H1 (cell line): Measurements from ENCODE around the gene ATM. TPM values are rescaled to one million over a fixed set of nuclear protein-coding genes. Genes with fewer than 3 reads are reported as not detected.

Experiments
- CTCF ChIA-PET: fragments of 300-600 bp; sonication (Branson Sonifier 250); formaldehyde crosslinking; loops from one replicate; lab custom pipeline; 2021; ENCODE audit not compliant: partially characterized antibody; lab: Charles Lee
- POLR2A ChIA-PET: fragments of 300-600 bp; sonication (Branson Sonifier 250); formaldehyde crosslinking; loops from one replicate; lab custom pipeline; 2021; ENCODE audit warnings: inconsistent platforms; ENCODE audit not compliant: partially characterized antibody; lab: Charles Lee
- DNase-seq, 2 experiments: peaks; one replicate each; pipeline versions ENCODE4 v3.0.0 to v3.0.0-alpha.2; 2010 to 2022; ENCODE audit warnings: low spot score in 2 of 2, low read depth in 1 of 2, mixed read lengths in 1 of 2
- FAIRE-seq: peaks from 2 replicates; lab custom pipeline; 2011; peaks lifted over from hg19 to GRCh38; lab: Jason Lieb, UNC
- H2AFZ ChIP-seq: 2 replicates; pipeline ENCODE4 v1.8.1; 2012; ENCODE audit warnings: low read length, inconsistent platforms
- H2AK5ac ChIP-seq: 2 replicates; pipeline ENCODE4 v1.6.1; 2013; ENCODE audit warnings: low read depth, low read length
- H2BK120ac ChIP-seq: replicated peaks from 2 replicates; pipeline ENCODE3; 2013; ENCODE audit warnings: low read depth, low read length, inconsistent platforms
- H2BK12ac ChIP-seq: 2 replicates; pipeline ENCODE4 v1.6.1; 2013; ENCODE audit warnings: low read depth, low read length
- H2BK15ac ChIP-seq: 2 replicates; pipeline ENCODE4 v1.6.1; 2013; ENCODE audit warnings: low read length
- H2BK20ac ChIP-seq: 2 replicates; pipeline ENCODE4 v1.6.1; 2013; ENCODE audit warnings: low read length
- H2BK5ac ChIP-seq: 2 replicates; pipeline ENCODE4 v1.6.1; 2013; ENCODE audit warnings: low read depth, low read length
- H3K14ac ChIP-seq: 2 replicates; pipeline ENCODE4 v1.6.1; 2013; ENCODE audit warnings: inconsistent platforms; ENCODE audit not compliant: insufficient read length
- H3K18ac ChIP-seq: 2 replicates; pipeline ENCODE4 v1.6.1; 2013; ENCODE audit warnings: low read length; ENCODE audit errors: extremely low read depth
- H3K23ac ChIP-seq: 2 replicates; pipeline ENCODE4 v1.6.1; 2013; ENCODE audit warnings: inconsistent platforms; ENCODE audit not compliant: insufficient read length
- H3K23me2 ChIP-seq: 2 replicates; pipeline ENCODE4 v1.6.1; 2013; ENCODE audit warnings: low read depth, low read length
- H3K27ac ChIP-seq: 2 replicates; pipeline ENCODE4 v1.6.1; 2011; ENCODE audit warnings: low read depth, low read length, inconsistent platforms
- H3K27me3 ChIP-seq, 4 experiments: replicated peaks in 1 of 4; 1 replicate in 1 of 4; 2 replicates in 3 of 4; pipeline versions ENCODE4 v1.6.1 to v1.8.1; 2011 to 2013; ENCODE audit warnings: low read length in 3 of 4, mild to moderate bottlenecking in 3 of 4, inconsistent platforms in 2 of 4, mixed read lengths in 2 of 4, moderate library complexity in 1 of 4; ENCODE audit not compliant: control insufficient read depth in 3 of 4, insufficient read depth in 3 of 4; ENCODE audit errors: extremely low read depth in 1 of 4
- H3K36me3 ChIP-seq, 4 experiments: 2 replicates each; pipeline versions ENCODE4 v1.6.1 to v1.8.1; 2011 to 2013; ENCODE audit warnings: mild to moderate bottlenecking in 4 of 4, low read length in 3 of 4, moderate library complexity in 2 of 4, control low read depth in 1 of 4, inconsistent platforms in 1 of 4; ENCODE audit not compliant: insufficient read depth in 4 of 4, control insufficient read depth in 2 of 4
- H3K4ac ChIP-seq: replicated peaks from 2 replicates; pipeline ENCODE3; 2013; ENCODE audit warnings: low read length, low read depth, mixed read lengths, inconsistent platforms; ENCODE audit not compliant: insufficient read length
- H3K4me1 ChIP-seq, 4 experiments: replicated peaks in 1 of 4; 1 replicate in 1 of 4; 2 replicates in 3 of 4; pipeline versions ENCODE4 v1.6.1 to v1.8.1; 2011 to 2013; ENCODE audit warnings: low read length in 3 of 4, inconsistent platforms in 2 of 4, mixed read lengths in 1 of 4; ENCODE audit not compliant: insufficient read depth in 4 of 4, control insufficient read depth in 3 of 4
- H3K4me2 ChIP-seq, 2 experiments: 2 replicates each; pipeline versions ENCODE4 v1.6.1 to v1.8.1; 2011 to 2013; ENCODE audit warnings: low read depth in 2 of 2, low read length in 2 of 2, control low read depth in 1 of 2, inconsistent platforms in 1 of 2, mild to moderate bottlenecking in 1 of 2; ENCODE audit not compliant: insufficient read depth in 1 of 2
- H3K4me3 ChIP-seq, 4 experiments: fragments of 200-600, 300-600 bp in 1 of 4; sonication (generic), shearing (Covaris generic), sonication (Bioruptor Twin) in 1 of 4; 2 replicates each; pipeline versions ENCODE4 v1.5.1 to v1.8.1; 2011 to 2016; ENCODE audit warnings: low read length in 4 of 4, low read depth in 3 of 4, control low read depth in 2 of 4, inconsistent platforms in 2 of 4, mild to moderate bottlenecking in 2 of 4, mixed read lengths in 1 of 4, moderate library complexity in 1 of 4; ENCODE audit not compliant: insufficient read depth in 2 of 4; ENCODE audit errors: extremely low read depth in 1 of 4
- H3K56ac ChIP-seq: replicated peaks from 2 replicates; pipeline ENCODE3; 2013; ENCODE audit warnings: low read depth, mild to moderate bottlenecking, mixed read lengths, low read length, inconsistent platforms; ENCODE audit not compliant: insufficient read length
- H3K79me1 ChIP-seq: 2 replicates; pipeline ENCODE4 v1.6.1; 2013; ENCODE audit warnings: low read depth, low read length, control low read depth
- H3K79me2 ChIP-seq, 2 experiments: 2 replicates each; pipeline versions ENCODE4 v1.6.1 to v1.8.1; 2012 to 2013; ENCODE audit warnings: low read length in 2 of 2, mild to moderate bottlenecking in 2 of 2, inconsistent platforms in 1 of 2; ENCODE audit not compliant: insufficient read depth in 2 of 2, control insufficient read depth in 1 of 2
- H3K9ac ChIP-seq, 4 experiments: replicated peaks in 1 of 4; 1 replicate in 1 of 4; 2 replicates in 3 of 4; pipeline versions ENCODE4 v1.6.1 to v1.8.1; 2011 to 2013; ENCODE audit warnings: low read depth in 3 of 4, low read length in 3 of 4, control low read depth in 2 of 4, mild to moderate bottlenecking in 2 of 4, moderate library complexity in 2 of 4, inconsistent platforms in 1 of 4; ENCODE audit errors: extremely low read depth in 1 of 4
- H3K9me3 ChIP-seq, 2 experiments: 2 replicates each; pipeline versions ENCODE4 v1.6.1 to v1.8.1; 2012 to 2013; ENCODE audit warnings: mild to moderate bottlenecking in 2 of 2, moderate library complexity in 2 of 2, control low read depth in 1 of 2, inconsistent platforms in 1 of 2, low read depth in 1 of 2, low read length in 1 of 2, mixed read lengths in 1 of 2; ENCODE audit not compliant: insufficient read depth in 2 of 2
- H4K20me1 ChIP-seq, 2 experiments: replicated peaks in 1 of 2; 2 replicates each; pipeline versions ENCODE3 to v1.8.1; 2011 to 2013; ENCODE audit warnings: inconsistent platforms in 2 of 2, low read length in 2 of 2, mild to moderate bottlenecking in 1 of 2; ENCODE audit not compliant: insufficient read depth in 2 of 2, control insufficient read depth in 1 of 2
- H4K5ac ChIP-seq: 2 replicates; pipeline ENCODE4 v1.6.1; 2013; ENCODE audit warnings: low read length, low read depth, mixed read lengths, inconsistent platforms; ENCODE audit not compliant: insufficient read length
- H4K8ac ChIP-seq: 2 replicates; pipeline ENCODE4 v1.8.0; 2013; ENCODE audit warnings: mild to moderate bottlenecking, moderate library complexity, low read length, inconsistent platforms; ENCODE audit not compliant: insufficient read depth; ENCODE audit errors: extremely low read depth
- H4K91ac ChIP-seq: replicated peaks from 2 replicates; pipeline ENCODE3; 2013; ENCODE audit warnings: low read length, mixed read lengths, inconsistent platforms; ENCODE audit not compliant: insufficient read length
- ASH2L ChIP-seq: fragments of 200-600, 300-600 bp; sonication (generic); IDR thresholded peaks from one replicate; pipeline ENCODE4 v1.7.1; 2017; ENCODE audit warnings: low read length
- CBX5 ChIP-seq: fragments of 300-800, 300-1000 bp; sonication (generic); IDR thresholded peaks from 2 replicates; pipeline ENCODE4 v1.7.1; 2016; ENCODE audit warnings: antibody characterized with exemption, low read length, low read depth
- GABPA ChIP-seq: IDR thresholded peaks from 2 replicates; pipeline ENCODE4 v1.6.1; 2011; ENCODE audit warnings: mild to moderate bottlenecking, low read length, moderate library complexity, borderline replicate concordance; ENCODE audit not compliant: insufficient read depth
- JUND ChIP-seq: IDR thresholded peaks from 2 replicates; pipeline ENCODE4 v1.6.1; 2011; ENCODE audit warnings: mild to moderate bottlenecking, improper control_type of control experiment, low read length
- NANOG ChIP-seq: IDR thresholded peaks from 2 replicates; pipeline ENCODE4 v1.6.1; 2011; ENCODE audit warnings: low read length, low read depth, mild to moderate bottlenecking, inconsistent platforms; ENCODE audit not compliant: insufficient read depth, poor library complexity, severe bottlenecking
- NRF1 ChIP-seq: IDR thresholded peaks from 2 replicates; pipeline ENCODE4 v1.6.1; 2011; ENCODE audit warnings: mild to moderate bottlenecking, low read depth, low read length, improper control_type of control experiment
- WGBS, 2 experiments: shearing (Covaris generic) in 1 of 2; methylation state at CpG; one replicate each; pipeline versions ENCODE4 v1.1.6 to v1.1.7; 2013 to 2015; ENCODE audit warnings: low lambda C conversion rate in 2 of 2, mixed read lengths in 2 of 2, inconsistent platforms in 1 of 2, low coverage in 1 of 2, missing lambda C conversion rate in 1 of 2; ENCODE audit not compliant: insufficient replicate concordance in 2 of 2, insufficient coverage in 1 of 2, insufficient read length in 1 of 2; ENCODE audit errors: extremely low coverage in 1 of 2, missing lambda C conversion rate in 1 of 2; 5-methylcytosine and 5-hydroxymethylcytosine counted together
- polyA plus RNA-seq, 7 experiments: library from polyadenylated mRNA; depleted of rRNA in 3 of 7; stranded (reverse) in 5 of 7; unstranded in 2 of 7; fragments of >200 nt in 5 of 7; fragments of 200-250 nt in 2 of 7; gene quantifications; 1 replicate in 5 of 7; 2 replicates in 1 of 7; 4 replicates in 1 of 7; pipeline versions ENCODE4 v1.2.1 to v1.2.3, GENCODE V29; 2011 to 2013; ENCODE audit warnings: missing spikeins in 2 of 7, mixed read lengths in 2 of 7
- total RNA-seq: library from RNA; stranded (reverse); fragmentation: NEBNext Ultra II Directional; extraction: Animal tissue kit (Norgen Biotek cat#: 25700); gene quantifications from 2 replicates; pipeline ENCODE4 v1.2.1, GENCODE V29; 2021
- TF ChIP-seq, protein P1 (sequence below): IDR thresholded peaks from 2 replicates; pipeline ENCODE4 v1.6.1; 2011; ENCODE audit warnings: low read depth, mild to moderate bottlenecking, low read length; ENCODE audit not compliant: insufficient read depth

The ATM gene
- total and polyA plus RNA-seq, 2 of the 8 experiments (the other 6 are each of a cell fraction or from before 2014, with no cell fraction given): 14.9 to 55.4 TPM

DNA sequence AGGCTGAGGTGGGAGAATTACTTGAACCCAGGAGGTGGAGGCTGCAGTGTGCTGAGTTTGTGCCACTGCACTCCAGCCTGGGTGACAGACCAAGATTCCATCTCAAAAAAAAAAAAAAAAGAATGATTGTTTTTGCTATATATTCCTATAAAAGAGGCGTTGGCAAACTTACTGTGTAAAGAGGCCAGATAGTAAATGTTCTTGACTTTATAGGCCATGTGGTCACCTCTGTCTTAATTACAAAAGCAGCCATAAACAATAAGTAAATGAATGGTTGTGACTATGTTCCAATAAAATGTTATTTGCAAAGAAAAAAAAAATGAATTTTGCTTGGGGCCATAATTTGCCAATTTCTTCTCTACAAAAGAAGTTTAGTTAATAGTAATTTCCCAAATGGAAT is 12.3 kb downstream of the ATM start:
- Histone ChIP-seq H2AFZ (no peak overlapping the region), H2BK20ac (no peak overlapping the region), H4K8ac (no peak overlapping the region), H3K27me3 (no peaks in the 10 kb centered on the region), H3K36me3 (peaks cover 3 to 51% (median 23%) of the 10 kb centered on the region in 4 experiments; a peak in 7 of 8 replicates), H3K79me1 (no peaks in the 10 kb centered on the region), H3K9me3 (no peaks in the 10 kb centered on the region), H3K4me1 (no peaks in the 10 kb centered on the region), H3K23me2 (no peaks in the 10 kb centered on the region), H2BK120ac (no peak overlapping the region), H4K5ac (no peak overlapping the region), H3K23ac (no peak overlapping the region), H3K4me3 (no peak overlapping the region), H3K4ac (no peak overlapping the region), H3K27ac (no peak overlapping the region), H3K14ac (no peak overlapping the region), H3K56ac (no peak overlapping the region), H2BK15ac (no peak overlapping the region), H4K91ac (no peak overlapping the region), H2BK12ac (no peak overlapping the region), H2AK5ac (no peak overlapping the region), H4K20me1 (no peaks in the 10 kb centered on the region), H3K9ac (no peak overlapping the region), H3K18ac (no peak overlapping the region), H3K79me2 (no peaks in the 10 kb centered on the region), H3K4me2 (no peak overlapping the region), H2BK5ac (no peak overlapping the region)
- POLR2A ChIA-PET: no interaction called here
- DNase-seq: no peak
- WGBS, 2 experiments: 90% methylated on average over 1 of the region's 1 CpG; no CpG with 5 or more reads in 1 of the 2 experiments
- TF ChIP-seq JUND: no peak
- no peak for TF ChIP-seq CBX5
- no peak for TF ChIP-seq GABPA
- no peak for TF ChIP-seq NANOG
- TF ChIP-seq NRF1: no peak
- no peak for TF ChIP-seq ASH2L
- TF ChIP-seq, protein P1, sequence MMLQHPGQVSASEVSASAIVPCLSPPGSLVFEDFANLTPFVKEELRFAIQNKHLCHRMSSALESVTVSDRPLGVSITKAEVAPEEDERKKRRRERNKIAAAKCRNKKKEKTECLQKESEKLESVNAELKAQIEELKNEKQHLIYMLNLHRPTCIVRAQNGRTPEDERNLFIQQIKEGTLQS: no peak
- CTCF ChIA-PET: interaction anchor here (0.6 to 2.2 kb wide), 2 partner anchors 11 to 44 kb away, joined by 3 to 11 read pairs; partner anchors contain the start of genes ATM and NPAT
- no peak for FAIRE-seq
